Measurements from ENCODE around the gene TRABD2A. TPM values are rescaled to one million over a fixed set of nuclear protein-coding genes. Genes with fewer than 3 reads are reported as not detected.

Gene TRABD2A
- total and polyA plus RNA-seq, 2 of the 13 experiments (the other 11 are each of a cell fraction or from before 2014, with no cell fraction given) = 0.15 TPM; not detected in 1

- in situ Hi-C loops (cut with HindIII; ENCODE audit: extremely low pct_ligation_motif_present, low pct_unique_long_range_greater_than_20kb) (no loop called here), intact Hi-C loops (cut with micrococcal nuclease; ENCODE audit: unreplicated experiment) (loop anchor here (2.0 kb wide), 1 partner anchor 21 kb away; no protein-coding TSS in a partner anchor)
- H3K36me3 ChIP-seq (replicated peaks in 1 of 2; ENCODE audit: control insufficient read depth in 1 of 2, insufficient read depth in 2 of 2, low read length in 2 of 2) = no peaks in the 10 kb centered on the region
- ChIA-PET CTCF (ENCODE audit: low intra/inter-chr PET ratio, low total read pairs) (interaction anchor here (4.3 kb wide), 1 partner anchor 20 kb away, joined by 64 read pairs; no protein-coding TSS in a partner anchor), POLR2A (interaction anchor here (0.6 to 7.5 kb wide), 10 partner anchors 13 to 447 kb away, joined by 3 to 141 read pairs (median 4); partner anchors contain the start of gene KCMF1)
- DNase-seq (ENCODE audit: low spot score) (peak; percentile 73), FAIRE-seq (no peak), ATAC-seq (peak; percentile 88)
- H3K27ac ChIP-seq (ENCODE audit: extremely low read length, insufficient read depth, low read length) = peak within 1 kb of the TSS; percentile 65
- peak within 1 kb of the TSS; percentile 97 for H3K9ac ChIP-seq (ENCODE audit: insufficient read depth, low read depth, low read length)
- peak within 1 kb of the TSS; percentile 99 for H3K4me2 ChIP-seq (ENCODE audit: low read depth, low read length)
- peaks cover 2 to 32% of the 10 kb centered on the region in 2 experiments; a peak in 2 of 5 replicates for H3K27me3 ChIP-seq (ENCODE audit: control insufficient read depth in 1 of 2, insufficient read depth in 2 of 2, low read length in 2 of 2)
- TSS peak; percentile 92 for BruUV-seq (replicated peaks)
- peak within 1 kb of the TSS; percentile 90 to 98 (median 98) for H3K4me3 ChIP-seq (replicated peaks in 1 of 3; ENCODE audit: insufficient read depth in 1 of 3, low read depth in 2 of 3, low read length in 3 of 3)
- peaks cover 5% of the 10 kb centered on the region; the same call in 1 of the 2 replicates for H3K9me3 ChIP-seq (ENCODE audit: low read length)
- under 1% methylated on average over 46 of the region's 94 CpGs for WGBS (ENCODE audit: low lambda C conversion rate)
- peak within 1 kb of the TSS; percentile 45 for H2AFZ ChIP-seq (ENCODE audit: low read length)
- peaks cover 31% of the 10 kb centered on the region for H3K4me1 ChIP-seq (ENCODE audit: insufficient read depth, low read length)
- H3K79me2 ChIP-seq (ENCODE audit: insufficient read depth, low read length) = peaks cover 10% of the 10 kb centered on the region
- no peaks in the 10 kb centered on the region for H4K20me1 ChIP-seq (ENCODE audit: insufficient read depth, low read length)
- TF ChIP-seq ZNF17 (CRISPR knock-in tag; IDR thresholded peaks at IDR 0.05) = 0 out of 2 replicates have a peak, but pooled peaks have one; percentile 39
- TF ChIP-seq, protein P1, sequence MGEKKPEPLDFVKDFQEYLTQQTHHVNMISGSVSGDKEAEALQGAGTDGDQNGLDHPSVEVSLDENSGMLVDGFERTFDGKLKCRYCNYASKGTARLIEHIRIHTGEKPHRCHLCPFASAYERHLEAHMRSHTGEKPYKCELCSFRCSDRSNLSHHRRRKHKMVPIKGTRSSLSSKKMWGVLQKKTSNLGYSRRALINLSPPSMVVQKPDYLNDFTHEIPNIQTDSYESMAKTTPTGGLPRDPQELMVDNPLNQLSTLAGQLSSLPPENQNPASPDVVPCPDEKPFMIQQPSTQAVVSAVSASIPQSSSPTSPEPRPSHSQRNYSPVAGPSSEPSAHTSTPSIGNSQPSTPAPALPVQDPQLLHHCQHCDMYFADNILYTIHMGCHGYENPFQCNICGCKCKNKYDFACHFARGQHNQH (CRISPR knock-in tag; IDR thresholded peaks at IDR 0.05) = peak; percentile 71; the same call in 1 of the 2 replicates
- TF ChIP-seq ZNF101 (CRISPR knock-in tag; IDR thresholded peaks at IDR 0.05; ENCODE audit: borderline replicate concordance, low read depth) = 0 out of 2 replicates have a peak, but pooled peaks have one; percentile 89
- TF ChIP-seq, protein P2, sequence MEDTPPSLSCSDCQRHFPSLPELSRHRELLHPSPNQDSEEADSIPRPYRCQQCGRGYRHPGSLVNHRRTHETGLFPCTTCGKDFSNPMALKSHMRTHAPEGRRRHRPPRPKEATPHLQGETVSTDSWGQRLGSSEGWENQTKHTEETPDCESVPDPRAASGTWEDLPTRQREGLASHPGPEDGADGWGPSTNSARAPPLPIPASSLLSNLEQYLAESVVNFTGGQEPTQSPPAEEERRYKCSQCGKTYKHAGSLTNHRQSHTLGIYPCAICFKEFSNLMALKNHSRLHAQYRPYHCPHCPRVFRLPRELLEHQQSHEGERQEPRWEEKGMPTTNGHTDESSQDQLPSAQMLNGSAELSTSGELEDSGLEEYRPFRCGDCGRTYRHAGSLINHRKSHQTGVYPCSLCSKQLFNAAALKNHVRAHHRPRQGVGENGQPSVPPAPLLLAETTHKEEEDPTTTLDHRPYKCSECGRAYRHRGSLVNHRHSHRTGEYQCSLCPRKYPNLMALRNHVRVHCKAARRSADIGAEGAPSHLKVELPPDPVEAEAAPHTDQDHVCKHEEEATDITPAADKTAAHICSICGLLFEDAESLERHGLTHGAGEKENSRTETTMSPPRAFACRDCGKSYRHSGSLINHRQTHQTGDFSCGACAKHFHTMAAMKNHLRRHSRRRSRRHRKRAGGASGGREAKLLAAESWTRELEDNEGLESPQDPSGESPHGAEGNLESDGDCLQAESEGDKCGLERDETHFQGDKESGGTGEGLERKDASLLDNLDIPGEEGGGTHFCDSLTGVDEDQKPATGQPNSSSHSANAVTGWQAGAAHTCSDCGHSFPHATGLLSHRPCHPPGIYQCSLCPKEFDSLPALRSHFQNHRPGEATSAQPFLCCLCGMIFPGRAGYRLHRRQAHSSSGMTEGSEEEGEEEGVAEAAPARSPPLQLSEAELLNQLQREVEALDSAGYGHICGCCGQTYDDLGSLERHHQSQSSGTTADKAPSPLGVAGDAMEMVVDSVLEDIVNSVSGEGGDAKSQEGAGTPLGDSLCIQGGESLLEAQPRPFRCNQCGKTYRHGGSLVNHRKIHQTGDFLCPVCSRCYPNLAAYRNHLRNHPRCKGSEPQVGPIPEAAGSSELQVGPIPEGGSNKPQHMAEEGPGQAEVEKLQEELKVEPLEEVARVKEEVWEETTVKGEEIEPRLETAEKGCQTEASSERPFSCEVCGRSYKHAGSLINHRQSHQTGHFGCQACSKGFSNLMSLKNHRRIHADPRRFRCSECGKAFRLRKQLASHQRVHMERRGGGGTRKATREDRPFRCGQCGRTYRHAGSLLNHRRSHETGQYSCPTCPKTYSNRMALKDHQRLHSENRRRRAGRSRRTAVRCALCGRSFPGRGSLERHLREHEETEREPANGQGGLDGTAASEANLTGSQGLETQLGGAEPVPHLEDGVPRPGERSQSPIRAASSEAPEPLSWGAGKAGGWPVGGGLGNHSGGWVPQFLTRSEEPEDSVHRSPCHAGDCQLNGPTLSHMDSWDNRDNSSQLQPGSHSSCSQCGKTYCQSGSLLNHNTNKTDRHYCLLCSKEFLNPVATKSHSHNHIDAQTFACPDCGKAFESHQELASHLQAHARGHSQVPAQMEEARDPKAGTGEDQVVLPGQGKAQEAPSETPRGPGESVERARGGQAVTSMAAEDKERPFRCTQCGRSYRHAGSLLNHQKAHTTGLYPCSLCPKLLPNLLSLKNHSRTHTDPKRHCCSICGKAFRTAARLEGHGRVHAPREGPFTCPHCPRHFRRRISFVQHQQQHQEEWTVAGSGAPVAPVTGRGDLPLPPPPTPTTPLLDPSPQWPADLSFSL (CRISPR knock-in tag; IDR thresholded peaks at IDR 0.05) = no peak
- TF ChIP-seq HNF4G (IDR thresholded peaks at IDR 0.05; ENCODE audit: borderline replicate concordance, low read depth, low read length) = no peak
- TF ChIP-seq HNF4G (CRISPR knock-in tag; IDR thresholded peaks at IDR 0.05; ENCODE audit: borderline replicate concordance, low read depth) = peak; percentile 76
- TF ChIP-seq ZNF720 (CRISPR knock-in tag; IDR thresholded peaks at IDR 0.05) = no peak
- TF ChIP-seq ZFYVE20 (CRISPR knock-in tag; IDR thresholded peaks at IDR 0.05; ENCODE audit: borderline replicate concordance, low read depth) = no peak; the same call in 1 of the 2 replicates
- TF ChIP-seq SMAD1 (CRISPR knock-in tag; IDR thresholded peaks at IDR 0.05; ENCODE audit: borderline replicate concordance, low read depth) = no peak; the same call in 1 of the 2 replicates
- TF ChIP-seq ZNF629 (CRISPR knock-in tag; conservative IDR thresholded peaks at IDR 0.05) = 0 out of 2 replicates have a peak, but pooled peaks have one; percentile 11
- peak; percentile 72; the same call in 1 of the 2 replicates for TF ChIP-seq ZNF331 (CRISPR knock-in tag; IDR thresholded peaks at IDR 0.05)
- peak; percentile 81 for TF ChIP-seq MYPOP (CRISPR knock-in tag; IDR thresholded peaks at IDR 0.05)
- peak; percentile 14 for TF ChIP-seq PHF5A (CRISPR knock-in tag; IDR thresholded peaks at IDR 0.05; ENCODE audit: low read depth, unreplicated experiment)
Observed at GRCh38 chr2:84905181-84906107, 24.6 kb upstream of the TRABD2A start, which contains the start of gene TMSB10. Gene TMSB10, plus strand, starts transcription at chr2:84905656.
